DMS114 treated with DMSO at 0.1 percent for 48 hours (cell line): ENCODE measurements around the gene CADM2.

ENCODE experiments used
- DNase-seq: peaks from one replicate; lab custom pipeline; 2025; ENCODE audit not compliant: unreplicated experiment; lab: John Stamatoyannopoulos, UW

CADM2 gene

GRCh38 chr3:85182975-85183752, 224.4 kb downstream of the CADM2 start:
- no peak for DNase-seq

- no peak for DNase-seq
Measured at GRCh38 chr3:85185495-85185894, 226.7 kb downstream of the CADM2 start.

DNA sequence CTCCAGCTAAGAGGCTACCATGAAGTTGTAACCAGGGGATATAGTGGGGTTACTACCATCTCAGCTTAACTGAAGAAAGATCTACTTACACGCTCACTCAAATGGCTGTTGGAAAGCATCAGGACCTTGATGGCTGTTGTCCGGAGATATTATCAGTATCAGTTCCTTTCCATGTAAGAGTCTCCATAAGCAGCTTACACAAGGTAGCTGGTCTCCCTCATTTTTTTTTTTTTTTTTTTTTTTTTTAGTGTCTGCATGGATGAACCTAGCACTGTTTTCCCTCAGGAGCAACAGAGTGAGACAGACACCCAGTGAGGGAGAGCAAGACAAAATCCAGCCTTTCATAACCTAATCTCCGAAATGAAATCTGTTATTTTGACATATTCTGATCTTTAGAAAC, 230.9 kb downstream of the CADM2 start:
- no peak for DNase-seq

GRCh38 chr3:85193565-85193964, 234.8 kb downstream of the CADM2 start:
- no peak for DNase-seq

DNA sequence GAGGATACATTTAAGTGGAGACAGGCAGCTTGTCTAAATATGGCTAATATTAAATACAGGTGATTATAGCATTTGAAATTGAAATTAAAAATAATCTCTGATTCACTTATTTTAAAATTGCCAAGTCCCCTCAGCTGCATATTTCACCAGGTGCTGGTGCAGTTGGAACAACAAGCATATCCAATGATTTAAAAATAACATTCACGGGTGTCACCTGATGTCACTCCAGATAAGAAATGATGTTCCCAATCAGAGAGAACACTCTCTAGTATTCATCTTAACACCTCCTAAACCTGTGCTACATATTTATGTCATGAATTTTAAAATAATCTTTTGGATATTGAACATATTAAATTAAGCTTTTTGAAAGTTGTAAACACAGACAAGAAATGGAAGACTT, 249.9 kb downstream of the CADM2 start:
- no peak for DNase-seq

DNA sequence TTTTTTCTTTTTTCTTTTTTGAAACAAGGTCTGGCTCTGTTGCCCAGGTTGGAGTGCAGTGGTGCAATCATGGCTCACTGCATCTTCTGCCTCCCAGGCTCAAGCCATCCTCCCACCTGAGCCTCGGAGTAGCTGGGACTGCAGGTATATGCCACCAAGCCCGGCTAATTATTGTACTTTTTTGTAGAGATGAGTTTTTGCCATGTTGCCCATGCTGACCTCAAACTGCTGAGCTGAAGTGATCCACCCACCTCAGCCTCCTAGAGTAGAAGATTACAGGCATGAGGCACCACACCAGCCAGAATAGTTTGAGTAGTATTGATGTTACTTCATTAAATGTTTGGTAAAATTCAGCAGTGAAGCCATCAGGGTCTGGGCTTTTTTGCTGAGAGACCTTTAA, 251.8 kb downstream of the CADM2 start:
- DNase-seq, result no peak

DNA sequence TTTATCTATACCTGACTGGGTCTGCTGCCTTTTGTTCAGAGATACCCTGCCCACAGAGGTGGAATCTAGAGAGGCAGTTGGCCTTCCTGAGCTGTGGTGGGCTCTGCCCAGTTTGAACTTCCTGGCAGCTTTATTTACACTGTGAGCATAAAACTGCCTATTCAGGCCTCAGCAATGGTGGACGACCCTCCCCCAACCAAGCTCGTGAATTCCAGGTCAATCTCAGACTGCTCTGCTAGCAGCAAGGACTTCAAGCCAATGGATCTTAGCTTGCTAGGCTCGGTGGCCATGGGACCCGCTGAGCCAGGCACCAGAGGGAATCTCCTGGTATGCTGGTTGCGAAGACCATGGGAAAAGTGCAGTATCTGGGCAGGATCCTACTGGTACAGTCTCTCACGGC, 270.2 kb downstream of the CADM2 start:
- DNase-seq, result no peak

- no peak for DNase-seq
Measured at GRCh38 chr3:85244091-85244490, 285.3 kb downstream of the CADM2 start.

DNA sequence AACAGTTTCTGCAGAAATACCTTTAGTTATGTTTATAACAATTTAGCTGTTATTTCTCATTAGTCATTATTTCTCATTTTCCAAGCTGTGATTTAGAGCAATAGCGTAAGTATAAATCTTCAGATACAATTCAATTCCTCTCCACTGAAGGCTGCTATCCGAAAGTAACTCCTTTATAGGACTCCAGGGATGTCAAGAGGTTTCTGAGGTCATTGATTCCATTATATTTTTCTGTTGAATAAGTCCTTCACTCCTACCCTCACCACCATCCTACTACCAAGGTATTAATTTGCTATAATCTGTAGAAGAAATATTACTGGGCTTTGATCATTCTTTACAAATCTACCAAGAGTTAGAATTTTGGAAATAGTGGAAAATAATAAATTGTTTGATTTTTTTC, 285.7 kb downstream of the CADM2 start:
- DNase-seq, result no peak

- no peak for DNase-seq
Measured at GRCh38 chr3:85251766-85252165, 293.0 kb downstream of the CADM2 start.

GRCh38 chr3:85252686-85253085, 293.9 kb downstream of the CADM2 start:
- no peak for DNase-seq

GRCh38 chr3:85254738-85255137, 295.9 kb downstream of the CADM2 start:
- no peak for DNase-seq

GRCh38 chr3:85255949-85256348, 297.2 kb downstream of the CADM2 start:
- DNase-seq, result no peak

GRCh38 chr3:85258326-85258725, 299.5 kb downstream of the CADM2 start:
- DNase-seq, result no peak

- DNase-seq, result no peak
Measured at GRCh38 chr3:85258819-85259218, 300.0 kb downstream of the CADM2 start.

DNA sequence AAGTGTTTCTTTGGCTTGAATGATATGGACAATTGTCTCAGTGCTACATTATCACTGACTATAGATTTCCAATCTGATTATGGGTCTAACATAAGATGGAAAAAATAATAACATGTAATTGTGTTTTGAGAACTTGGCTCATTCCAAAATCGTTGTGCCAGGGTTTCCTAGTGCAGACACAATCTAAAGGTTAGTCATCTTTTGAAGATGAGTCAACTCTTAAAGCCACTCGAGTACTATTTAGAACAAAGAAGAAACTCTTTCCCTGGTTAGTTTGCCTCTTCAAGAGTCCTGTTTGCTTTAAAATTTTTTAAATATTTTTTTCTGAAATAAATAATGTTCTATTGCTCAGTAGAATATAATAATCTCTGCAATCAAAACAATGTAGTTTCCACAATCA, 301.0 kb downstream of the CADM2 start:
- DNase-seq, result no peak

GRCh38 chr3:85264381-85264780, 305.6 kb downstream of the CADM2 start:
- DNase-seq, result no peak

DNA sequence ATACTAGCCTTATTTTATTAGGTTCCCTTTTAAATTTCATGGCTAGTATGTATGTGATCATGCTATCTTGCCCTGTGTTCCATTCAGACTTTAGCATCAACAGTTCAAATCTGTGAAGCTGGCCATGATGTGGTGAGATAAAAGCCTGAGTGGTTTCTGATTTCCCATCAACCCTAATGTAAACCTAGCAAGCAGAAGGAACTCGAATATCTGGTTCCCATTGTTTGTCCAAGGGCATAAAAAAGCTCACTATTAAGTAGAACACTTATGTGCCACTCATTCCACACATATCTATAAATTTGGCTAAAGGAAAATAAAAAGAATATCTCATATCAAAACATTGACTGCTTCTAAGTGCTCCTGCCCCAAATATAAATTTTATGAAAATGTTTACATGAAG, 311.7 kb downstream of the CADM2 start:
- DNase-seq, result no peak

DNA sequence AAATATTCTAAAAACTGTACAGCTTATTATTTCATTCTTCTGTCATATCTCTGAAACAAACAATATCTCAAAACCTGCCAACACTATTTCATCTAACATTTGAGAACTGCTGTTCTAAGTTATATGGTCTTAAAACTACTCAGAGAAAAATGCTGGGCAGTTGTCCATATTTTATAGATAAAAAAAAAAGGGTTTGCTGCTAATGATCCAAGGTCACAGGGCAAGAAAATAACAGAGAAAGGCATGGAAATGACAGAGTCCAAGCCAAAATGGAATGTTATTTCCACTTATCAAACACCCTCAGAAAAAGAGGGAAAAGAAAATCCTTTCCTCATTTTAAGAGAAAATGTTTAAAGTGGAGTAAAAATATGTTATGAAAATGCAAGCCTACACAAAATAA, 313.1 kb downstream of the CADM2 start:
- no peak for DNase-seq

- DNase-seq, result no peak
Measured at GRCh38 chr3:85288257-85288656, 329.5 kb downstream of the CADM2 start.

GRCh38 chr3:85297291-85297690, 338.5 kb downstream of the CADM2 start:
- no peak for DNase-seq

DNA sequence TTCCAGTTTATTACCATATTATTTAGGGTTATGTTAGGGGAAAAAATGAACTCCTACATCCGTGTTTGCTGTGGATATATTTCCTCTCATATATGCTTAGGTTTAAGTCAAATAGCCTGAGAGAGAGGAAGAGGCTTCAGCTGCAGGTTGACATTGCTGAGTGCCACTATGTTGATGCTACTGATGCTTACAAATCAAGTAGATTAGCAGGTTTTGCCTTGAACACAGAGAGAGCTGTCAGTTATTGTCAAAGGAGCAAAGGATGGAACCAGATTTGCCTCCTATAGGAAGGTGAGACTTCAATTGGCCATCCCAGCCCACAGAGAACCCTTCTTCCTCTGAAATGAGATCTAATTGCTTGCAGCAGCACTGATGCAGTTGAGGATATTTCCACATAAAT, 339.2 kb downstream of the CADM2 start:
- DNase-seq, result no peak

GRCh38 chr3:85303156-85303555, 344.4 kb downstream of the CADM2 start:
- no peak for DNase-seq
